IMR-90 (cell line): ENCODE results near the gene PTPRK. TPM values are rescaled to one million over a fixed set of nuclear protein-coding genes. Genes with fewer than 3 reads are reported as not detected.

Source experiments
- ATAC-seq: fragments of 200-7000 bp; cut with Tn5 transposase; 2 replicates; pipeline ENCODE4 v1.9.1; 2020; ENCODE audit warnings: low read depth, mild to moderate bottlenecking, moderate library complexity
- BruUV-seq: library from RNA; stranded (reverse); fragments of 400-500 nt; replicated peaks from 2 replicates; lab custom pipeline; 2021; lab: Mats Ljungman, UMichigan
- CTCF ChIA-PET: fragments of 300-600 bp; formaldehyde crosslinking; extraction: SDS; loops from one replicate; lab custom pipeline; 2021; ENCODE audit warnings: antibody characterized with exemption; lab: Yijun Ruan, JAX
- POLR2A ChIA-PET: fragments of 300-600 bp; sonication (Branson Sonifier 250); formaldehyde crosslinking; loops from one replicate; lab custom pipeline; 2022; ENCODE audit warnings: antibody characterized with exemption; ENCODE audit not compliant: unreplicated experiment; lab: Charles Lee
- DNase-seq: peaks from one replicate; pipeline ENCODE4 v3.0.0; 2013
- H2AFZ ChIP-seq: replicated peaks from 2 replicates; pipeline ENCODE3; 2013; ENCODE audit warnings: low read length, mild to moderate bottlenecking; ENCODE audit not compliant: poor library complexity
- H2AK5ac ChIP-seq: 2 replicates; pipeline ENCODE4 v1.6.1; 2013; ENCODE audit warnings: low read depth, low read length, inconsistent platforms
- H2AK9ac ChIP-seq: replicated peaks from 2 replicates; pipeline ENCODE3; 2013; ENCODE audit warnings: mild to moderate bottlenecking, low read depth, low read length, moderate library complexity; ENCODE audit not compliant: poor library complexity
- H2BK120ac ChIP-seq: 2 replicates; pipeline ENCODE4 v1.6.1; 2013; ENCODE audit warnings: low read depth, low read length, inconsistent platforms
- H2BK15ac ChIP-seq: 3 replicates; pipeline ENCODE4 v1.6.1; 2013; ENCODE audit warnings: low read depth, low read length, inconsistent platforms
- H2BK20ac ChIP-seq: 2 replicates; pipeline ENCODE4 v1.6.1; 2013; ENCODE audit warnings: low read depth, mild to moderate bottlenecking, inconsistent platforms, low read length, moderate library complexity
- H2BK5ac ChIP-seq: 2 replicates; pipeline ENCODE4 v1.6.1; 2013; ENCODE audit warnings: mild to moderate bottlenecking, low read depth, low read length, inconsistent platforms; ENCODE audit not compliant: poor library complexity, severe bottlenecking
- H3K14ac ChIP-seq: replicated peaks from 2 replicates; pipeline ENCODE4 v1.6.1; 2013; ENCODE audit warnings: low read depth, low read length, inconsistent platforms
- H3K18ac ChIP-seq: 2 replicates; pipeline ENCODE4 v1.6.1; 2013; ENCODE audit warnings: low read depth, low read length, control low read depth
- H3K23ac ChIP-seq: 2 replicates; pipeline ENCODE4 v1.6.1; 2013; ENCODE audit warnings: low read depth, low read length, inconsistent platforms
- H3K27ac ChIP-seq: 2 replicates; pipeline ENCODE4 v1.5.1; 2013; ENCODE audit warnings: mild to moderate bottlenecking, control low read depth, low read length; ENCODE audit not compliant: insufficient read depth
- H3K27me3 ChIP-seq: 2 replicates; pipeline ENCODE4 v1.6.1; 2013; ENCODE audit warnings: low read length; ENCODE audit not compliant: control insufficient read depth, insufficient read depth
- H3K36me3 ChIP-seq: 2 replicates; pipeline ENCODE4 v1.6.1; 2013; ENCODE audit warnings: low read length, mixed read lengths; ENCODE audit not compliant: control insufficient read depth, insufficient read depth
- H3K4ac ChIP-seq: 2 replicates; pipeline ENCODE4 v1.6.1; 2013; ENCODE audit warnings: low read depth, low read length, inconsistent platforms
- H3K4me1 ChIP-seq: 2 replicates; pipeline ENCODE4 v1.6.1; 2013; ENCODE audit warnings: low read length, mixed read lengths; ENCODE audit not compliant: control insufficient read depth, insufficient read depth
- H3K4me2 ChIP-seq: 2 replicates; pipeline ENCODE4 v1.6.1; 2013; ENCODE audit warnings: low read depth, mild to moderate bottlenecking, control low read depth, low read length, moderate library complexity
- H3K4me3 ChIP-seq: 2 replicates; pipeline ENCODE4 v1.5.1; 2013; ENCODE audit warnings: low read depth, mild to moderate bottlenecking, control low read depth, low read length, moderate library complexity; ENCODE audit not compliant: insufficient read depth
- H3K56ac ChIP-seq: 2 replicates; pipeline ENCODE4 v1.6.1; 2013; ENCODE audit warnings: low read length, inconsistent platforms; ENCODE audit not compliant: insufficient read depth; ENCODE audit errors: extremely low read depth
- H3K79me1 ChIP-seq, 2 experiments: 2 replicates each; pipeline ENCODE4 v1.6.1; 2013; ENCODE audit warnings: low read length in 2 of 2, inconsistent platforms in 1 of 2, low read depth in 1 of 2
- H3K9ac ChIP-seq: 2 replicates; pipeline ENCODE4 v1.6.1; 2013; ENCODE audit warnings: low read depth, low read length, control low read depth
- H3K9me1 ChIP-seq: 2 replicates; pipeline ENCODE4 v1.6.1; 2013; ENCODE audit warnings: low read length, inconsistent platforms; ENCODE audit not compliant: insufficient read depth
- H3K9me3 ChIP-seq: 2 replicates; pipeline ENCODE4 v1.6.1; 2013; ENCODE audit warnings: low read length; ENCODE audit not compliant: control insufficient read depth, insufficient read depth
- H4K20me1 ChIP-seq: 2 replicates; pipeline ENCODE4 v1.6.1; 2013; ENCODE audit warnings: low read length, inconsistent platforms; ENCODE audit not compliant: insufficient read depth
- H4K5ac ChIP-seq: 2 replicates; pipeline ENCODE4 v1.6.1; 2013; ENCODE audit warnings: mild to moderate bottlenecking, low read depth, low read length, control low read depth
- H4K8ac ChIP-seq, 2 experiments: 2 replicates each; pipeline ENCODE4 v1.6.1; 2013; ENCODE audit warnings: low read depth in 2 of 2, low read length in 2 of 2, control low read depth in 1 of 2, inconsistent platforms in 1 of 2
- H4K91ac ChIP-seq: 2 replicates; pipeline ENCODE4 v1.6.1; 2013; ENCODE audit warnings: low read depth, low read length, inconsistent platforms; ENCODE audit not compliant: insufficient read depth
- BHLHE40 ChIP-seq: fragments of 150-350 bp; IDR thresholded peaks from 2 replicates; pipeline ENCODE4 v1.6.1; 2016; ENCODE audit warnings: mild to moderate bottlenecking, low read depth, low read length
- CEBPB ChIP-seq: IDR thresholded peaks from 2 replicates; pipeline ENCODE4 v1.6.1; 2012; ENCODE audit warnings: low read depth, low read length, improper control_type of control experiment
- CHD1 ChIP-seq: IDR thresholded peaks from 2 replicates; pipeline ENCODE4 v1.6.1; 2012; ENCODE audit warnings: low read depth, low read length, improper control_type of control experiment
- CTCF ChIP-seq: conservative IDR thresholded peaks from 2 replicates; pipeline ENCODE4 v1.5.1; 2012; ENCODE audit warnings: mild to moderate bottlenecking, low read depth, low read length, improper control_type of control experiment
- ELK1 ChIP-seq: fragments of 150-350 bp; IDR thresholded peaks from 2 replicates; pipeline ENCODE4 v1.6.1; 2016; ENCODE audit warnings: low read depth, mild to moderate bottlenecking, low read length, moderate library complexity, borderline replicate concordance
- FOS ChIP-seq: fragments of 150-350 bp; IDR thresholded peaks from 2 replicates; pipeline ENCODE4 v1.6.1; 2016; ENCODE audit warnings: low read depth, low read length
- MAFK ChIP-seq: IDR thresholded peaks from 2 replicates; pipeline ENCODE4 v1.6.1; 2012; ENCODE audit warnings: low read depth, low read length, improper control_type of control experiment
- MAZ ChIP-seq: IDR thresholded peaks from 2 replicates; pipeline ENCODE4 v1.6.1; 2012; ENCODE audit warnings: low read depth, mild to moderate bottlenecking, low read length, improper control_type of control experiment, moderate library complexity, borderline replicate concordance
- MXI1 ChIP-seq: IDR thresholded peaks from 2 replicates; pipeline ENCODE4 v1.6.1; 2012; ENCODE audit warnings: low read depth, mild to moderate bottlenecking, low read length, moderate library complexity, borderline replicate concordance
- NFE2L2 ChIP-seq: fragments of 150-350 bp; IDR thresholded peaks from 2 replicates; pipeline ENCODE4 v1.6.1; 2016; ENCODE audit warnings: low read depth, mild to moderate bottlenecking, low read length
- POLR2A ChIP-seq: IDR thresholded peaks from 2 replicates; pipeline ENCODE4 v1.6.1; 2012; ENCODE audit warnings: mild to moderate bottlenecking, low read depth, low read length
- RAD21 ChIP-seq: IDR thresholded peaks from 2 replicates; pipeline ENCODE4 v1.6.1; 2012; ENCODE audit warnings: low read length, improper control_type of control experiment
- RCOR1 ChIP-seq: IDR thresholded peaks from 2 replicates; pipeline ENCODE4 v1.6.1; 2012; ENCODE audit warnings: mild to moderate bottlenecking, low read length, improper control_type of control experiment; ENCODE audit not compliant: insufficient replicate concordance
- RFX5 ChIP-seq: IDR thresholded peaks from 2 replicates; pipeline ENCODE4 v1.8.0; 2012; ENCODE audit warnings: low read depth, mild to moderate bottlenecking, low read length, moderate library complexity
- SMC3 ChIP-seq: fragments of 150-350 bp; IDR thresholded peaks from 2 replicates; pipeline ENCODE4 v1.6.1; 2016; ENCODE audit warnings: low read depth, mild to moderate bottlenecking, antibody characterized with exemption, low read length, moderate library complexity
- USF2 ChIP-seq: fragments of 150-350 bp; IDR thresholded peaks from 2 replicates; pipeline ENCODE4 v1.6.1; 2017; ENCODE audit warnings: mild to moderate bottlenecking, antibody characterized with exemption, low read length, low read depth
- WGBS, 2 experiments: methylation state at CpG; one replicate each; pipeline versions ENCODE4 v1.1.5 to v1.1.7; 2013; ENCODE audit warnings: missing lambda C conversion rate in 2 of 2; ENCODE audit not compliant: insufficient read length in 1 of 2; ENCODE audit errors: extremely low coverage in 2 of 2; 5-methylcytosine and 5-hydroxymethylcytosine counted together
- dilution Hi-C: fragments of 300-500 bp; cut with HindIII; formaldehyde crosslinking; loops from one replicate; pipeline ENCODE4 v1.14.3; 2018; ENCODE audit warnings: low sequenced_read_pairs; ENCODE audit not compliant: unreplicated experiment
- in situ Hi-C: fragments of 300-500 bp; cut with MboI; formaldehyde crosslinking; loops from 3 replicates; pipeline ENCODE4 v1.14.3; 2019; ENCODE audit warnings: low sequenced_read_pairs, inconsistent platforms, mixed read lengths
- intact Hi-C: fragments of 100-400 bp; cut with micrococcal nuclease; formaldehyde crosslinking; loops from 2 replicates; pipeline ENCODE4 v1.10.0; 2022
- polyA plus RNA-seq, 3 experiments: library from polyadenylated mRNA; depleted of rRNA; stranded (reverse); fragments of >200 nt; gene quantifications; 2 replicates each; pipeline ENCODE4 v1.2.3, GENCODE V29; 2012; ENCODE audit warnings: low replicate concordance in 1 of 3
- total RNA-seq: library from RNA; depleted of rRNA; stranded (reverse); fragments of >200 nt; gene quantifications from 2 replicates; pipeline ENCODE4 v1.2.3, GENCODE V29; 2012

PTPRK gene
- total and polyA plus RNA-seq, 2 of the 4 experiments (the other 2 are of a cell fraction) = 18.0 to 80.8 TPM

GRCh38 chr6:128358244-128358776 is 162.1 kb downstream of the PTPRK start:
- Histone ChIP-seq H3K4me1 (peaks cover 2% of the 10 kb centered on the region; the same call in 1 of the 2 replicates), H2BK5ac (no peak overlapping the region), H3K23ac (no peak overlapping the region), H3K9ac (no peak overlapping the region), H3K27ac (no peak overlapping the region), H3K4ac (no peak overlapping the region), H3K4me3 (no peak overlapping the region), H3K56ac (no peak overlapping the region), H3K9me1 (peaks cover 6% of the 10 kb centered on the region), H4K5ac (no peak overlapping the region), H2BK15ac (no peak overlapping the region), H3K4me2 (no peak overlapping the region), H3K27me3 (no peaks in the 10 kb centered on the region), H2AFZ (no peak overlapping the region), H4K91ac (no peak overlapping the region), H3K79me1 (peaks cover 28 to 38% of the 10 kb centered on the region in 2 experiments), H3K36me3 (no peaks in the 10 kb centered on the region), H3K18ac (no peak overlapping the region), H4K8ac (no peak overlapping the region), H2AK5ac (no peak overlapping the region), H4K20me1 (peaks cover 10% of the 10 kb centered on the region; the same call in 1 of the 2 replicates), H2BK20ac (no peak overlapping the region), H3K14ac (no peak overlapping the region), H2BK120ac (no peak overlapping the region), H2AK9ac (no peak overlapping the region), H3K9me3 (no peaks in the 10 kb centered on the region)
- ATAC-seq (peak; percentile 57; the same call in 1 of the 2 replicates), DNase-seq (peak; percentile 40)
- ChIA-PET CTCF (interaction anchor here (1.1 kb wide), 1 partner anchor 17 kb away, joined by 4 read pairs; no protein-coding TSS in a partner anchor), POLR2A (no interaction called here)
- intact Hi-C loops (no loop called here), dilution Hi-C loops (no loop called here), in situ Hi-C loops (no loop called here)
- TF ChIP-seq RAD21 = no peak
- TF ChIP-seq RFX5 = no peak
- no peak for TF ChIP-seq SMC3
- TF ChIP-seq FOS = no peak
- TF ChIP-seq BHLHE40 = no peak
- TF ChIP-seq NFE2L2 = no peak
- TF ChIP-seq USF2 = no peak
- TF ChIP-seq RCOR1 = no peak
- TF ChIP-seq MXI1 = no peak
- TF ChIP-seq CTCF = no peak
- no peak for TF ChIP-seq CEBPB
- TF ChIP-seq MAFK = no peak
- no peak for TF ChIP-seq POLR2A
- TF ChIP-seq MAZ = no peak
- no peak for TF ChIP-seq ELK1
- no peak for TF ChIP-seq CHD1
- WGBS, 2 experiments = no CpG with 5 or more reads among the region's 3 CpGs
- no TSS peak for BruUV-seq
